Measurements from ENCODE around the gene DPCD.

Gene DPCD

DNA sequence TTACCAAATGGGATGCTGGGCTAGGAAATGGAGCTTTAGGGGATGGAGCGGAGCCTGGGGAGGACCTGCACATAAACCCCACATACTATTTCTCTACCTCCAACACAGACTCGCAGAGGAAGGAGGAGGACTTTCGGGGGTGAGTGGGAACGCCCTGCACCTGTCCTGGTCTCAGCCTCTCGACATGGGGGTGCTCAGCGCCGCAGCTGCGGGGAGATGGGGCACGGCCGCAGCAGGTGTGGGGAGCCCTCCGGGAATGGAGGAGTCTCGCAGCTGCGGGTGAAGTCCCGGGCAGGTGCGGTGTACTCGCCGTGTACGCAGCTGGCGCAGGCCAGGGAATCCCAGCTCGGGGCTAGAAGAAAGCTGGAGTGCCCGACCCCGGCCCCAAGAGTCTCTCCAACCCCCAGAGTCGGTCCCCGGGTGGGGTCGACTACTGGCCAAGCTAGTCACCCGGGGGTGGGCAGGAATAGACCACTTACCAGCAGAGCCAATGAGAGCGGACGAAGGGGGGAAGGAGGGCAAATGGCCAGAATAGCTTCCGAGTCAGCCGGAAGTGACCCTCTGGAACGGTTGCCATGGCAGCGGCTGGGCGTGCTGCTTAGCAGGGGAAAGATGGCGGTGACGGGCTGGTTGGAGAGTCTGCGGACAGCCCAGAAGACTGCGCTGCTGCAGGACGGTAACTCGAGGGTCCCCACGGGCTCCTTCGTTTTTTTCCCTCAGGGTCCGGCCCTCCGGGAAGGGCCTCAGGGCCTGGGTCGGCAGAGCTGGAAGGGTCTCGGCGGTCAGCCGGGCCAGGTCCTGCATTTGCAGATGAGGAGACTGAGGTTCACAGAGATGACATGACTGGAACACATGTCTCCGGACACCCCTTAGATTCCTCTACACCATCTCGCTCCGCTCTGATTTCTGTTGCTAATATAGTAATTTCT is at the start of gene DPCD, which contains the start of gene POLL:
TSS of gene DPCD (plus strand) at position 597 of the 929 bp plus-strand sequence. CDS start at position 613, 16 bp downstream.
TSS of gene POLL (minus strand) at position 533 of the 929 bp plus-strand sequence. CDS start 897 bp downstream, outside the sequence.
- peak; percentile 86 for DNase-seq

GRCh38 chr10:101538446-101538845 is 49.7 kb upstream of the DPCD start:
- DNase-seq: no peak

- DNase-seq: no peak
Observed at GRCh38 chr10:101545898-101546297, 42.2 kb upstream of the DPCD start.

GRCh38 chr10:101550965-101551364 is 37.2 kb upstream of the DPCD start:
- DNase-seq: no peak

DNA sequence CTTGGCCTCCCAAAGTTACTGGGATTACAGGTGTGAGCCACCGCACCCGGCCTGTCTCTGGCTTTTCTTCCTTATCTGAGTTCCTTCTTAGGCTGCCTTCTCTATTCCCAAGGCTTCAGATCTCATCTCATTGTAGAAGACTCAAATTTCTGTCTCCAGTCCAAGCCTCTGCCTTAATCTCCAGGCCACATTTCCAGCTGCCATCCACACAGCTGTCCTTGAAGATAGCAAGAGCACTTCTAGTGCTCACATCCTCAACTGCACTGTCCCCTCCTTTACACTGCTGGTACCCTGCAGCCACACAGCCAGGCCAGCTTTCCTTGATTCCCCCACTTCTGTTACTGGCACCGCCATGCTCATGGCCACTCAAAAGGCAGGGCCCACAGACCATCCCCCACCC is 35.7 kb upstream of the DPCD start:
- no peak for DNase-seq

GRCh38 chr10:101557541-101557940 is 30.6 kb upstream of the DPCD start:
- no peak for DNase-seq

DNA sequence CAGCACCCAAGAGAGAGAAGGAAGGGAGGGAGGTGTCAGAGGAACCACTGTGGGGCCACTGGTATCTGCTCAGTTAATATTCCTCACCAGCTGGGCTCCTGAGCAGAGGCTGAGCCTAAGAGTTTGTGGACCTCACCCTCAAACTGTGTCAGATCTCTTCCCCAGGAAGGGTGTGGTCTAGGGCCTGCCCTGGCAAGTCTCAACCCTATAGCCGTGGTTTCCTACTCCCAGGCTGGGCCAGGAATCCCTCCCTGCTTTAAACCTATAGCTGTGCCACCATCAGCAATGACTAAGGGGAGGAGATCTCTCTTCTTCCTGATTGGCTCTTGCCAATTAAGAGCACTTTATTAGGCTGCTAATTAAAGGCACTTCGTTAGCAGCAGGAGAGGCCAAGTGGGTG is 29.9 kb upstream of the DPCD start:
- DNase-seq: no peak

- DNase-seq: no peak
Observed at GRCh38 chr10:101558671-101559595, 29.2 kb upstream of the DPCD start.

DNA sequence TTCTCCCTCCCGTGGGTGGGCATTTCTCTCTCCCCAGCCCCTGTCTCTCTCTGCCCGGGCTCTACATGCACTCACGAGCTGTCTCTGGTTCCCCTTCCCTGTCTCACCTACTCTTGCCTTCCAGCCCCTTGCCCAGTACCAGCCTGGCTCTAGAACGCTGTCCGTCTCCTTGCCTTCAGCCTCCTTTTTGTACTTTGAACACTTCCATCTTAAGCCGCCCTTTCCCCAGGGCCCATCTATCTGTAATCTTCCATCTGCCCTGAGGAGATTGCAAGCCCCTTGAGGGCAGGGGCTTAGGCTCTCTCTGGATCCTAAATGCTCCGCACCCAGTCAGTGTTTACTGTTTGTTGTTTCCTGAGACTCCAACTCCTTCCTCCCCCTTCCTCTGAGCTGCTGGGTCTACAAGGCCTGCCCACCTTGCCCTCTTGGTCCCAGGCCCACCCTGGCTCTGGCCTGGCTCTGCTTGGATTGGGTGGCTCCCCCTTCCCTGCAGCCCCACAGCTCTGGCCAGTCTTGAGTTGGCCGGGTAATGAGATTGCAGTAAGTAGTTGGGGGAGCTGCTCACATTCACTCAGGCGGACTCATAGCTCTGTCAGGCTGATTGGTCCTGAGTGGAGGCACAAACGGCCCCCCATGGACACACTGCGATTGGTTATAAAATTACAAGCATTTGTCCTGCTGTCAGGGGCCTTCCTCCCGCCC is 28.4 kb upstream of the DPCD start:
- no peak for DNase-seq

DNA sequence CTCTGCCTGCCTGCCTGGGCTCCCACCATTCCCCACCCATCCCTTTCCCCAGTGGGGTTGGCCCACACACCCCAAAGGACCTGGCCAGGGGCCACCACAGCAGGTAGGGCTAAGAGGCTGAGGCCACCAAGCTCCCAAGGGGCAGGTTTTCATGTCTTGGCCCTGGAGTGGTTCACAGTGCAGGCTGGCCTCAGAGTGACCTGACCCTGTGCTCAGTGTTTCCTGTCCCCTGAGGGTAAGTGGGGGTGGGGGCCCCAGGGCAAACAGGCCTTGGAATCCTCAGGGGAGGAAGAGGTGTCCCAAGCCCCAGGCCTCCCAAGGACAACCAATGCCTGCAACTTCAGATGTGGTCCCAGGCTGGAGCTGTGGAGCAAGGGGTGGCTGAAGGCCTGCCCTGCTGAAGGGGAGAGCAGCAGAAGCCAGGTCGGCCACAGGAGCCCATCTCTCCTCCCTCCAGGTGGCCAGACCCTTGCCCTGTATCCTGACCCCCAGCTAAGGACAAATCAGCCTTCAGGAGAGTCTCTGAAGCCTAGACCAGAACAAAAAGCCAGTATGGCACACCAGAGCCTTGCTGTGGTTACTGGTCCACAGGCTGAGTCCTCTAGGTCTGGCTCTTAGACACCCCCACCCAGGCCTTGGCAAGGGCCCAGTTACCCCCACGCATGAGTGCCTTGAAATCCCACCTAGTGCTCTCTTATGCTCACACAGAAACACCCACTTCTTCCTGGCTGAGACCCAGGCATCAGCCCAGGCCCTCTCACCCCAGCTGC is 27.6 kb upstream of the DPCD start:
- DNase-seq: no peak

DNA sequence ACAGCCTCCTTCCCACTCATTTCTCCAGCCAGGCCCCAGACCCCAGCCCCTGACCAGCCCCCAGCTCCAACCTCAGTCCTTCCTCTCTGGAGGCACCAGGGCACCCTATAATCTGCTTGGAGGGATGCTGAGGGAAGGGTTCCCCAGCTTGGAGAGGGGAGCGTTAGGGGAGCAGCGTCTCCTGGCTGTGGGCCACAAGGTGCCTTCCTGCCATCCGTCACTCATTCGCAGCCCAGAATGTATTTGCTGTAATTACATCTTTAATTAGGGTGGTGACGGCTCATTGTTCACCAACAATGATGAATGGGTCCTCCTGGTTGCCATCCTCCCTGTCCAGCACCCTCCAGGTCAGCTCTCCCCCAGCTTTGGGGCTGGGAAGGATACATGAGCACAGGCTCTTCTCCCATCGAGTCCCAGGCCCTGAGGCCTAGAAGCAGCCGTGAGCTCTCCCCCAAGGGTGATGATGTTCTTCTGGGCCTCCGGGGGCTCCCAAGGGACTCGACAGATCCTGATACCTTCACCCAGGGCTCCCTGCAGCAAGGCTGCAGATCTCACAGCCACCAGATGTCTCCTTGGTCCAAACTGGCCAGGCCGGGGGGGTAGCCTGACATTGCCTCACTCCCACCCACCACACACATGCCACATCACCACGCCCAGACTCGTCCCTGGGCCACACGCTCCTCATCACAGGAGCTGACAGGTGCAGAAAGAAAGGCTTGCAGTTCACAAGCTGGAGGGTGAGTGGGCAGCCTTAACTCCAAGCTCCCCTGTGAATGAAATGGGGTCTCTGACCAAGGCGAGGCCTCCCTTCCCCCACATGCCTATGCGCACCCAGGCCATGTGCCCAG is 26.8 kb upstream of the DPCD start:
- no peak for DNase-seq

- no peak for DNase-seq
Observed at GRCh38 chr10:101562231-101562630, 25.9 kb upstream of the DPCD start.

GRCh38 chr10:101563007-101563406 is 25.1 kb upstream of the DPCD start:
- no peak for DNase-seq

DNA sequence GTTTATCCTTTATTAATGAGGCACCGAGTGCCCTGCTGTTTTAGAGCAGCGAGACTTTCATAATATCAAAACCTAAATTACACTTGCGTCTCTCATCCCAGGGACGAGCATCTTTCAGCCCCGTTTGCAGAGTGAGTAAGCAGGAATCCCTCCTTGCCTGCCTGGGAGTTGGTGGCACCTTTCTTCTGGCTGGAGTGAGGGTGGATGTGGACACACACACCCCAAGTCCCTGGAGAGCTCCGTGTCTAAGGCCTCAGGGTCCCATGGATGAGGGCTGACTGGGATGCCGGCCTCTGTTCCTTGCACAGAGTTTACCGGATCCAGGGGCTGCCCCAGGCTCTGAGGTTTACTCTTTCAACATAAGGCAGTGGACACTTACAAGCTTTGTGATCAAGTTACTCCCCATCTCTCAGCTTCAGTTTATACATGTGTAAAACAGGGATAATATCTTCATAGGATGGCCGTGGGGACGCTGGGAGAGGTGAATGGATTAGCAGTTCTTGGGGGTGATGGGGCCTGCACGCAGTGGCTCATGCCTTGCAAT is 24.6 kb upstream of the DPCD start:
- DNase-seq: no peak

GRCh38 chr10:101564490-101564991 is 23.6 kb upstream of the DPCD start:
- DNase-seq: no peak

DNA sequence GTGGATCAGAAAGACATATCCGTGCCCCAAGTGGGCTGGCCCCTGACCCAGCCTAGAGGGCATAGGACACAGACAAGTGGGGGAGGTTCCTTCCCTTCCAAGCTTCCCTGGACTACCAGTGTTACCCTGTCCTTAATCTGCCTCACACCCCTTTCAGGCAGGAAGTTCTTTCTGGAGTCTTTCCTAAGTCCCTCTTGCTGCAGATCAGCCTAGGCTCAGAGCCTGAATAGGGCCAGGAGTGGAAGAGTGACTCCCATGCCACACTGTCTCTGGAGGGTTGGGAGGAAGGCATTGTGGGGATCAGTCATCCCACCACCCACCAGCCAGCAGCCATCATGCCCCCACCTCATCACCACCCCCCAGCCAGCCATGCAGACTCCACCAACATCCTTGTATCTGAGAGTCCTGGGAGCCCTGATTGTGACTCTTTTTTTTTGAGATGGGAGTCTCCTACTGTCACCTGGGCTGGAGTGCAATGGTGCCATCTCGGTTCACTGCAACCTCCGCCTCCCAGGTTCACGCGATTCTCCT is 22.7 kb upstream of the DPCD start:
- no peak for DNase-seq

DNA sequence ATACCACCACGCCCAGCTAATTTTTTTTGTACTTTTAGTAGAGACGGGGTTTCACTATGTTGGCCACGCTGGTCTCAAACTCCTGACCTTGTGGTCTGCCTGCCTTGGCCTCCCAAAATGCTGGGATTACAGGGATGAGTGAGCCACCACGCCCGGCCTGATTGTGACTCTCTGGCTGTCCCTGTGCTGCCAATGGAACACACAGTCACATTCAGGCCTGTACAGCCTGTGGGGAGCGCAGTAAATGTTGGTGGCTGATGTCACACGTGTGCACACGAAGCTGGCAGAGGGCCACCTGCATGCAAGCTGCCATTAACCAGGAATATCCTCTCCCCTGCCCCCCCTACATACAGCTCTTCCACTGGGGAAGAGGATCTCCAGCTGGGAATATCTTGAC is 22.2 kb upstream of the DPCD start:
- no peak for DNase-seq

GRCh38 chr10:101566333-101567164 is 21.6 kb upstream of the DPCD start:
- DNase-seq: peak; percentile 45

All from NCI-H1092 (cell line).